KMS-11 (cell line): ENCODE results near the gene NTM.

Experiments
- H2AFZ ChIP-seq: fragments of 200-600 bp; sonication (generic); 2 replicates; pipeline ENCODE4 v1.6.1; 2016; ENCODE audit warnings: antibody characterized with exemption, mixed run types, low read depth
- H3K27ac ChIP-seq: fragments of 200-600 bp; sonication (generic); 2 replicates; pipeline ENCODE4 v1.6.1; 2016; ENCODE audit warnings: mild to moderate bottlenecking, mixed run types
- H3K27me3 ChIP-seq: fragments of 200-600 bp; sonication (generic); 2 replicates; pipeline ENCODE4 v1.6.1; 2017; ENCODE audit warnings: mild to moderate bottlenecking, low read depth, mixed run types, moderate library complexity; ENCODE audit not compliant: insufficient read depth
- H3K36me3 ChIP-seq: fragments of 200-600 bp; sonication (generic); 2 replicates; pipeline ENCODE4 v1.6.1; 2017; ENCODE audit warnings: mild to moderate bottlenecking, mixed run types; ENCODE audit not compliant: insufficient read depth
- H3K4me1 ChIP-seq: fragments of 200-600 bp; sonication (generic); 2 replicates; pipeline ENCODE4 v1.6.1; 2016; ENCODE audit warnings: mild to moderate bottlenecking, low read depth, mixed run types; ENCODE audit not compliant: poor library complexity, severe bottlenecking
- H3K4me2 ChIP-seq: fragments of 200-600 bp; sonication (generic); 2 replicates; pipeline ENCODE4 v1.7.0; 2016; ENCODE audit warnings: mild to moderate bottlenecking, mixed run types
- H3K4me3 ChIP-seq: fragments of 200-600 bp; sonication (generic); IDR thresholded peaks from 2 replicates; pipeline ENCODE4 v1.6.1; 2017; ENCODE audit warnings: low read depth, low read length, mixed read lengths; ENCODE audit not compliant: insufficient read depth
- H3K79me2 ChIP-seq: fragments of 200-600 bp; sonication (generic); 2 replicates; pipeline ENCODE4 v1.6.1; 2016; ENCODE audit warnings: low read depth, mixed run types; ENCODE audit not compliant: insufficient read depth
- H3K9ac ChIP-seq: fragments of 200-600 bp; sonication (generic); 2 replicates; pipeline ENCODE4 v1.6.1; 2016; ENCODE audit warnings: mild to moderate bottlenecking, mixed run types
- H4K20me1 ChIP-seq: fragments of 200-600 bp; sonication (generic); 2 replicates; pipeline ENCODE4 v1.6.1; 2016; ENCODE audit warnings: mild to moderate bottlenecking, mixed run types; ENCODE audit not compliant: insufficient read depth
- TF ChIP-seq, protein P1 (sequence below): fragments of 200-600 bp; sonication (generic); conservative IDR thresholded peaks from 2 replicates; pipeline ENCODE4 v1.6.1; 2017; ENCODE audit warnings: low read depth, mild to moderate bottlenecking, antibody characterized with exemption, low read length, moderate library complexity, mixed read lengths

NTM gene

DNA sequence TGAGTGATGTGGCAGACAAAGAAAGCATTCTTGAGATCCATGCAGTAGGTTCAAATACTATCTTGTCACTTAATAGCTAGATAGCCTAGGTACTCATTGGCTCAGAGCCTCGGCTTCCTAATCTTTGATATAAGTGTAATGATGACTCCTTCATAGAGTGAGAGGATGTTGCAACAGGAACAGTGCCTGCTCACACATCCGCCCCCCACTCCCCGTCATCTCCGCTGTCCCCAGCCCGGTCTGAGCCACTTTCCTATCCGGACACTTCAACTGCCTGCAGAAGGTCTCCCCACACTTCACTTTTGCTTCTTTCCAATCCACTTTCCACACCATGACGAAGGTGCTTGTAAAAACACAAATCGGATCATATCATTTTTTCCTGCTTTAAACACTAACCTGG lies 128.8 kb downstream of the NTM start:
- Histone ChIP-seq H3K27me3 (no peaks in the 10 kb centered on the region), H3K4me1 (no peaks in the 10 kb centered on the region), H2AFZ (no peak overlapping the region), H3K9ac (no peak overlapping the region), H3K4me3 (no peak overlapping the region), H4K20me1 (no peaks in the 10 kb centered on the region), H3K79me2 (no peaks in the 10 kb centered on the region), H3K27ac (no peak overlapping the region), H3K36me3 (no peaks in the 10 kb centered on the region), H3K4me2 (no peak overlapping the region)
- TF ChIP-seq, protein P1, sequence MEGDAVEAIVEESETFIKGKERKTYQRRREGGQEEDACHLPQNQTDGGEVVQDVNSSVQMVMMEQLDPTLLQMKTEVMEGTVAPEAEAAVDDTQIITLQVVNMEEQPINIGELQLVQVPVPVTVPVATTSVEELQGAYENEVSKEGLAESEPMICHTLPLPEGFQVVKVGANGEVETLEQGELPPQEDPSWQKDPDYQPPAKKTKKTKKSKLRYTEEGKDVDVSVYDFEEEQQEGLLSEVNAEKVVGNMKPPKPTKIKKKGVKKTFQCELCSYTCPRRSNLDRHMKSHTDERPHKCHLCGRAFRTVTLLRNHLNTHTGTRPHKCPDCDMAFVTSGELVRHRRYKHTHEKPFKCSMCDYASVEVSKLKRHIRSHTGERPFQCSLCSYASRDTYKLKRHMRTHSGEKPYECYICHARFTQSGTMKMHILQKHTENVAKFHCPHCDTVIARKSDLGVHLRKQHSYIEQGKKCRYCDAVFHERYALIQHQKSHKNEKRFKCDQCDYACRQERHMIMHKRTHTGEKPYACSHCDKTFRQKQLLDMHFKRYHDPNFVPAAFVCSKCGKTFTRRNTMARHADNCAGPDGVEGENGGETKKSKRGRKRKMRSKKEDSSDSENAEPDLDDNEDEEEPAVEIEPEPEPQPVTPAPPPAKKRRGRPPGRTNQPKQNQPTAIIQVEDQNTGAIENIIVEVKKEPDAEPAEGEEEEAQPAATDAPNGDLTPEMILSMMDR, result no peak

DNA sequence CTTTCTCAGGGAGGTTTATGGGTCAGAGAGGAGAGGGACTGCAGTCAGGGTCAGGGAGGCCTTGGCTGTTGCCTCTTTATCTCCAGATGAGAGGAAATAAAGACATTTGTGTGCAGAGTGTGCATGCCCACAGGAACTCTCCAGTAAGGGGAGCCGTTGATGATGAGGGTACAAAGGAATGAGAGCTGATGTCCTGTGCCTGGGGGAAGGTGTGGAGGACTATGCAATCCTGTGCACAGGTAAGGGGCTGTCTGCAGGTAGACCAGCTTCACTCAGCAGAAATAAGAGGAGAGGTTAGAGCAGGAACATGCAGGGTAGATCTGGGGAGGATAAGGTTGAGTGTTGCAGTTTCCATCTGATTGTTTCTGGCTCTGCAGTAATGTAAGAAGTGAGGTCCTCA lies 132.6 kb downstream of the NTM start:
- H3K36me3 ChIP-seq, result no peaks in the 10 kb centered on the region
- no peak overlapping the region for H3K9ac ChIP-seq
- H3K79me2 ChIP-seq, result no peaks in the 10 kb centered on the region
- no peak overlapping the region for H3K27ac ChIP-seq
- no peaks in the 10 kb centered on the region for H3K27me3 ChIP-seq
- H3K4me3 ChIP-seq, result no peak overlapping the region
- no peak overlapping the region for H3K4me2 ChIP-seq
- no peaks in the 10 kb centered on the region for H4K20me1 ChIP-seq
- no peak overlapping the region for H2AFZ ChIP-seq
- TF ChIP-seq, protein P1, result no peak
- no peaks in the 10 kb centered on the region for H3K4me1 ChIP-seq

DNA sequence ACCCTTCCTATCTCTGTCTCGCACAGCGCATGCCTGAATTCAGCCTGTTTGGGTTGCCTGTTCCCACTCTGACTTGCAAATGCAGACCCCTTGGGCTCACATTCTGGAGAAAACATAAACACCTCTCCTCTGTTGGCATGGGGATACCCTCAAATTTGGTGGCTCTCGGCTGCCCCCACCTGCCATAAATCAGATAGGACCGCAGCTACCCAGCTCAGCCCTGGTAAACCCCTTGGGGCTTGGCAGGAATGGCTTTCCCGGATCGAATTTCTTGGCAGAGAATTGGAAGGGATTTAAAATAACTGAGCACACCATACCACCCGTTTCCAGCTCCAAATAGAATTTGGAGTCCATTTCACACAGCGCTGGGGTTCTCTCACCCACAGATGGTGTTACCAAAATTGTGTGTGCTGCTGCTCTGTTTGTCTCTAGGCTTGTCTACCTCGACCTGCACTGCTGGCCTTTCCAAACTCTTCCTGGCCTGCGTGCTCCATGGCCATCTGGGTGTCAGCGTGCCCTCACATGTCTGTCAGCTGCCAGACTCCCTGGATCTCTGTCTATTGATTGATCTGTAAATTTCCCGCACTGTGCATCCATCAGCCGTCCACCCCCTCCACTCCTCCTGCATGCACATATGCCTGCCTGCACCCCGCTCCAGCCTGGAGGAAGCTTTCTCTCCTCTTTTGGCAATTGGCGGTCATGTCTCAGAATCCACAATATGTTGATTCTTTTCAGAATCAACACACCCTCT lies 134.0 kb downstream of the NTM start:
- no peak overlapping the region for H3K27ac ChIP-seq
- no peaks in the 10 kb centered on the region for H3K36me3 ChIP-seq
- H3K79me2 ChIP-seq, result no peaks in the 10 kb centered on the region
- H3K4me1 ChIP-seq, result no peaks in the 10 kb centered on the region
- no peak overlapping the region for H2AFZ ChIP-seq
- no peak overlapping the region for H3K4me3 ChIP-seq
- no peak overlapping the region for H3K4me2 ChIP-seq
- no peaks in the 10 kb centered on the region for H4K20me1 ChIP-seq
- no peak overlapping the region for H3K9ac ChIP-seq
- no peaks in the 10 kb centered on the region for H3K27me3 ChIP-seq
- TF ChIP-seq, protein P1, result no peak

DNA sequence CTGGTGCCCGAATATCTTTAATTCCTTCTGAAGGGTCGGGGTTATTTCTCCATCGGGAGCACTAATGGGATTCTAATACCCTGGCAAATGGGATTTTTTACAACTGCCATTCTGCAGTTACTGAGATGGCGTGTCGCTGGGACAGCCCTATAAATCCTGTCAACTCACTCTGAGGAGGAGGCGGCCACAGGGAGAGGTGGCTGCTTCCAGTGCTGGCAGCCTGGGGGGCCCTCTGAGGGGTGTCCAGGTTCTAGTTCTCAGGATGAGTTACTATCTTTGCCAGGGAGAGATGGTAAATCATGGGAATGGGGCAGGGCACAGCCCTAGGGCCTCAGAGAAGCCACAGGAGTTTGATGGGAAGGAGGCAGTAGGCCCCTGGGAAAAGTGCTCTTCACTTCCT lies 135.9 kb downstream of the NTM start:
- H3K27ac ChIP-seq, result no peak overlapping the region
- TF ChIP-seq, protein P1, result no peak
- no peak overlapping the region for H3K4me3 ChIP-seq
- H3K9ac ChIP-seq, result no peak overlapping the region
- H3K27me3 ChIP-seq, result no peaks in the 10 kb centered on the region
- no peaks in the 10 kb centered on the region for H4K20me1 ChIP-seq
- H3K36me3 ChIP-seq, result no peaks in the 10 kb centered on the region
- H2AFZ ChIP-seq, result no peak overlapping the region
- no peak overlapping the region for H3K4me2 ChIP-seq
- no peaks in the 10 kb centered on the region for H3K79me2 ChIP-seq
- H3K4me1 ChIP-seq, result no peaks in the 10 kb centered on the region
